Activated CD8-positive, alpha-beta memory T cell treated with anti-CD3 and anti-CD28 coated beads for 36 hours (primary cell): ENCODE data around the gene PDGFB. TPM values are rescaled to one million over a fixed set of nuclear protein-coding genes. Genes with fewer than 3 reads are reported as not detected.

Experiments
- CTCF ChIA-PET: fragments of 350-600 bp; sonication (Branson Sonifier 250); formaldehyde crosslinking; loops from one replicate; lab custom pipeline; 2021; ENCODE audit warnings: antibody characterized with exemption; lab: Charles Lee
- POLR2A ChIA-PET: fragments of 350-600 bp; sonication (Branson Sonifier 250); formaldehyde crosslinking; loops from one replicate; lab custom pipeline; 2021; ENCODE audit warnings: antibody characterized with exemption; lab: Charles Lee
- total RNA-seq, 2 experiments: library from RNA; stranded (reverse); gene quantifications; one replicate each; pipeline ENCODE4 v1.2.3, GENCODE V29; 2021

Gene PDGFB
- total RNA-seq, 2 experiments from 2014 or later = 0.78 to 1.2 TPM

DNA sequence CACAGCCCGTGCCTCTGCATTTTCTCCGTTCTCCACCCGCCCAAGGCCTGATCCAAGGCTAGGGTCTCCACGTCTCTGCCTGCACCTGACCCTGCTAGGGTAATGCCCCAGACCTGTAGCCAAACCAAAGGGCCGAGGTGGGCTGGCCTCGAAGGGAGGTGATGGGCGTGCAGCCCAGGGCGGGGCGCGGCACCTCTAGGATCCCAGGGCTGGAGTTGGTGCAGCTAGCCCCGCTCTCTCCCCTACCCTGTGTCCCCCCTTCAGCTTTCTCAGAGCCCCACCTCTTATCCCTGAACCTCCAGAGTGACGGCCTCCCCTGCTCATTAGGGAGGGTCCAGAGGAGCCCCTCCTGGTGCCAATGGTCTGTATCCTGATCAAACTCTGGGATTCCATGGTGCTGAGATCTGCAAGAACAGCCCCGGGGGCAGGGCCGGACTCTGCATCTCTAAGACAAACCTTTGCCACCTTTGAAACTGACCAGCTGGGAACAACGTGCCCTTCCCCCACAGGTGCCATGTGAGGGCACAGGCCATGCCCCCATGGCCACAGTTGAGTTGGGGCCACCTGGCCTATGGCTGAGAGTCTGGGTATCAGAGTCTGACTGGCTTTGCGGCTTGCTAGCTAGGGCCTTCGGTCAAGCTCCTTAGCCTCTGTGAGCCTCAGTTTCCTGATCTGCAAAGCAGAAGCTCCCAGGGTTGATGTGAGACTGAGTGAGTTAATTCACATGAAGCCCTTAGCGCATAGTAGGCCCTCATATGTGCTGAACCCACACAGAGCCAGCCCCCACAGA, 69.2 kb downstream of the PDGFB start:
- POLR2A ChIA-PET = no interaction called here
- CTCF ChIA-PET = interaction anchor here (0.7 to 1.6 kb wide), 4 partner anchors 60 to 140 kb away, joined by 3 to 5 read pairs (median 4); no protein-coding TSS in a partner anchor

DNA sequence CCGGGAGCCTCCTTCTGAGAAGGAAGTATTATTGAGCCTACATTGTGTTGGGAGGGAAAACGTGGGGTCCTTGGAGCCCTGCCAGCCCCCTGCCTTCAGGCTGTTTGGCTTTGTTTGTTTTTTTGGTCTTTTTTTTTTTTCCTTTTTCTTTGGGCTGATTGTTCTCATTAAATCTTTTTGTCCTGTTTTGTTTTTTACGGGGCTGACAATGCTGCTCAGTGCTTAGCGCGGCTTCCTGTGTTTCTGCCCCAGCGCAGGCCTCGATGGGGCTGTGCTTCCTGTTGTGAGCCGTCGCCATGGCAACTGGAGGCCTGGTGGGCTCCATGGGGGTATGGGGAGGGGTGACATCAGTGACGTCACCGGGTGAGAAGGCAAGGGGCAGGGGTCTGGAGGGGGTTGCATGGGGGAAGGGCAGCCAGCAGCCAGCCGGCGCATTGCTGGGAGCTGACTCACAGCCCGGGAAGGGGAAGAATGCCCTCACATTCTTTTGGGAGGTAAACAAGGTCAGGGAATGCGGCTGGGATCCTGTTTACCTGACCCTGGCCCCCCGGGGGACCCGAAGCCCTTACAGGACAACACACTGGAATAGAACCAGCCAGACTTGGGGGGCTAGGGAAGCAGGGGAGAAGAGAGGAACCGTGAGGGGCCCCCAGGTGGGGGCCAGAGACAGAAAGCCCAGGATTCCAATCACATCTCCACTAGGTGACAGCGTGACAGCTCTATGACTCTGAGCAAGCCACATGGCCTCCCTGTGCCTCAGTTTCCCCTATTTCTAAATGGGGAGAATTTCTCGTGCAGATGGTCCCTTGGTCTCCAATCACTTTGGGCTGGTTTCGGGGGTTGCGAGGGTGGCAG, 70.1 kb downstream of the PDGFB start:
- ChIA-PET CTCF (interaction anchor here (0.7 to 1.6 kb wide), 5 partner anchors 18 to 141 kb away, joined by 3 to 5 read pairs (median 3); no protein-coding TSS in a partner anchor), POLR2A (interaction anchor here (1.7 to 1.9 kb wide), 2 partner anchors 137 to 144 kb away, joined by 4 to 8 read pairs; no protein-coding TSS in a partner anchor)

DNA sequence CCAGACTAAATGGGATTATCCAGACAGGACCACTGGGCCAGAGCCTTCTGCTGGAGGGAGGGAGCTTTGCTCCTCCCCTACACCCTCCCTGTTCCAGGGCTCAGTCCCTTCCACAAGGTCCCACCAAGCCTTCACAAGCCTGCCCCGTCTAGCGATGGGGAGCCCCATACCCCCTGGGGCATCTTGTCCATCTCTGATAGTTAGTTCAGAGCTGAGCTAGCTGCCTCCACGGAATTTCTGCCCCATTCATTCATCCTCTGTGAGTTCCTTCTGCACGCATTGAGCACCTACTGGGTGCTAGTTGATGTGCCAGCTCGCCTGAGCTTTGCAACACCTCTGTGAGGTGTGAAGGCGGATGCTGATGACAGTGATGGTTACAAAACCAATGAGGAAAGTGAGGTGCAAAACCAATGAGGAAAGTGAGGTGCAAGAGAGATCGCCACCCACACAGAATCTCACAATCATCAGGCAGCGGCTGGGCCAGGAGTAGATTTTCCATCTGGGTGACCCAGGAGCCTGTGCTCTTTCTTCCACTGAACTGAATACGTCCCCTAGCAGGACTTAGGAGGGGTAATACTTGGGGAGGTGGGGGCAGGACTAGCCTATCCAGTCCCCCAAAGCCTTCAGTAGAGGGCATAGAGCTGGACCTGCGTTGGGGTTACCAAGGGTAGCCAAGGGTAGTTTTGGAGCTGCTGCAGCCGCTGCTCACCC, 70.8 kb downstream of the PDGFB start:
- CTCF ChIA-PET = interaction anchor here (0.7 to 5.5 kb wide), 6 partner anchors 19 to 143 kb away, joined by 3 to 53 read pairs (median 3); no protein-coding TSS in a partner anchor
- POLR2A ChIA-PET = interaction anchor here (0.5 to 1.9 kb wide), 5 partner anchors 22 to 1490 kb away, joined by 3 to 8 read pairs (median 4); no protein-coding TSS in a partner anchor

Other genes starting within 250 kb of the PDGFB start
- 100 to 1,000 TPM; 117 to 120 TPM for gene APOBEC3C, start 230.7 kb downstream of the PDGFB start, total RNA-seq
- gene APOBEC3D, start 223.9 kb downstream of the PDGFB start, total RNA-seq = 10 to 100 TPM; 44.6 to 45.2 TPM
- gene APOBEC3F, start 204.1 kb downstream of the PDGFB start, total RNA-seq = 10 to 100 TPM; 28.6 to 30.0 TPM
- 100 to 1,000 TPM; 129 to 137 TPM for gene APOBEC3G, start 167.7 kb downstream of the PDGFB start, total RNA-seq
- 10 to 100 TPM; 11.0 to 11.6 TPM for gene APOBEC3H, start 147.7 kb downstream of the PDGFB start, total RNA-seq
- gene CBX7, start 92.3 kb downstream of the PDGFB start, total RNA-seq = 10 to 100 TPM; 16.7 to 16.8 TPM
- 1,000 to 10,000 TPM; 2,644 to 2,715 TPM for gene RPL3, start 74.6 kb upstream of the PDGFB start, total RNA-seq
- gene SYNGR1, start 105.0 kb upstream of the PDGFB start, total RNA-seq = 1 to 10 TPM; 3.8 to 4.2 TPM
- 10 to 100 TPM; 24.2 to 24.3 TPM for gene TAB1, start 154.8 kb upstream of the PDGFB start, total RNA-seq
- under 1 TPM; 0.19 TPM for gene MGAT3, start 212.0 kb upstream of the PDGFB start, total RNA-seq